ENCODE results near the gene HYAL2. TPM values are rescaled to one million over a fixed set of nuclear protein-coding genes. Genes with fewer than 3 reads are reported as not detected.
A peak's percentile ranks its signal among the peaks of the same experiment; 100 is the strongest.

The HYAL2 gene
- total and polyA plus RNA-seq, 2 of the 8 experiments (the other 6 are each of a cell fraction or from before 2014, with no cell fraction given) = 51.9 to 176 TPM

DNA sequence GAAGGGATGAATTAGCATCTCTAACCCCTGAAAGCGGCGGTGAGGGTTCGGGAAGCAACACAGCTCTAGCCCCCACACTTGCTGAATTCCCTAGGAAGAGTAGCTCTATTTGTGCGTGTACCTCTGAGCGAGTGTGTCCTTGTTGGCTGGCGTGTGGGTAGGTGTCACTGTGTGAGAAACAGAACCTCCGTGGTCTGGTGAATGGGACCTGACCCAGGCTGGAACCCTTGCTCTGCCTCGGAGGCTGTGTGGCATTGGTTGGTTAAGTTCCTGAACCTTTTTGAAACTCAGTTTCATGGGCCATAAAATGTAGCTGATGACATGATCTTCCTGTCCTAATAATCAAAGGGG is 37.2 kb upstream of the HYAL2 start:
- H2AFZ ChIP-seq (ENCODE audit: low read length) = peak overlapping the region; percentile 98
- FAIRE-seq (no peak), DNase-seq (ENCODE audit: low read depth in 1 of 2, low spot score in 2 of 2) (no peak)
- no peak overlapping the region for H2AK5ac ChIP-seq (ENCODE audit: low read depth, low read length)
- H3K4me1 ChIP-seq (replicated peaks in 1 of 4; ENCODE audit: control insufficient read depth in 3 of 4, insufficient read depth in 4 of 4, low read length in 3 of 4) = peaks cover 0 to 21% (median 13%) of the 10 kb centered on the region in 4 experiments; a peak in 6 of 7 replicates
- H3K4ac ChIP-seq (replicated peaks; ENCODE audit: insufficient read length, low read depth, low read length) = no peak overlapping the region
- WGBS, 2 experiments (ENCODE audit: extremely low coverage in 1 of 2, insufficient coverage in 1 of 2, insufficient read length in 1 of 2, insufficient replicate concordance in 2 of 2, low coverage in 1 of 2, low lambda C conversion rate in 2 of 2, missing lambda C conversion rate in 1 of 2) = 23% methylated on average over 8 of the region's 8 CpGs; no CpG with 5 or more reads in 1 of the 2 experiments
- H3K9ac ChIP-seq (replicated peaks in 1 of 4; ENCODE audit: extremely low read depth in 1 of 4, low read depth in 3 of 4, low read length in 3 of 4) = no peak overlapping the region
- H3K23me2 ChIP-seq (ENCODE audit: low read depth, low read length) = peaks cover 15% of the 10 kb centered on the region; the same call in 1 of the 2 replicates
- H2BK5ac ChIP-seq (ENCODE audit: low read depth, low read length) = no peak overlapping the region
- no peaks in the 10 kb centered on the region for H3K9me3 ChIP-seq (ENCODE audit: insufficient read depth in 2 of 2, low read depth in 1 of 2, low read length in 1 of 2)
- H3K36me3 ChIP-seq (ENCODE audit: control insufficient read depth in 2 of 4, insufficient read depth in 4 of 4, low read length in 3 of 4) = peaks cover 0 to 7% (median 3%) of the 10 kb centered on the region in 4 experiments; a peak in 4 of 8 replicates
- no peak overlapping the region for H2BK15ac ChIP-seq (ENCODE audit: low read length)
- no peak overlapping the region for H2BK20ac ChIP-seq (ENCODE audit: low read length)
- H2BK120ac ChIP-seq (replicated peaks; ENCODE audit: low read depth, low read length) = no peak overlapping the region
- POLR2A ChIA-PET (ENCODE audit: partially characterized antibody) = no interaction called here
- H3K56ac ChIP-seq (replicated peaks; ENCODE audit: insufficient read length, low read depth, low read length) = no peak overlapping the region
- H3K4me3 ChIP-seq (ENCODE audit: extremely low read depth in 1 of 4, insufficient read depth in 2 of 4, low read depth in 3 of 4, low read length in 4 of 4) = peak overlapping the region; percentile 46 to 75 (median 50); a peak in 7 of 8 replicates
- H4K8ac ChIP-seq (ENCODE audit: extremely low read depth, insufficient read depth, low read length) = peak overlapping the region; percentile 71; the same call in 1 of the 2 replicates
- H3K79me1 ChIP-seq (ENCODE audit: low read depth, low read length) = peaks cover 16% of the 10 kb centered on the region
- H4K20me1 ChIP-seq (replicated peaks in 1 of 2; ENCODE audit: control insufficient read depth in 1 of 2, insufficient read depth in 2 of 2, low read length in 2 of 2) = peaks cover 9 to 24% of the 10 kb centered on the region in 2 experiments
- no peak overlapping the region for H4K91ac ChIP-seq (replicated peaks; ENCODE audit: insufficient read length, low read length)
- peaks cover 0 to 26% of the 10 kb centered on the region in 2 experiments; a peak in 2 of 4 replicates for H3K79me2 ChIP-seq (ENCODE audit: control insufficient read depth in 1 of 2, insufficient read depth in 2 of 2, low read length in 2 of 2)
- no peak overlapping the region for H2BK12ac ChIP-seq (ENCODE audit: low read depth, low read length)
- no peak overlapping the region for H3K14ac ChIP-seq (ENCODE audit: insufficient read length)
- CTCF ChIA-PET (ENCODE audit: partially characterized antibody) = interaction anchor here (0.7 to 5.0 kb wide), 2 partner anchors 11 to 88 kb away, joined by 3 to 49 read pairs; partner anchors contain the start of genes CYB561D2 and NPRL2
- 0 out of 2 replicates have a peak, but pooled peaks have one; percentile 23 for TF ChIP-seq SP4 (IDR thresholded peaks at IDR 0.05; ENCODE audit: low read length)
- TF ChIP-seq KDM4A (IDR thresholded peaks at IDR 0.05; ENCODE audit: low read depth, low read length, severe bottlenecking) = peak; percentile 64
- TF ChIP-seq NANOG (IDR thresholded peaks at IDR 0.05; ENCODE audit: insufficient read depth, low read depth, low read length, poor library complexity, severe bottlenecking) = no peak
- H3K18ac ChIP-seq (ENCODE audit: extremely low read depth, low read length) = no peak overlapping the region
- peaks cover 0 to 5% (median 2%) of the 10 kb centered on the region in 4 experiments; a peak in 3 of 7 replicates for H3K27me3 ChIP-seq (replicated peaks in 1 of 4; ENCODE audit: control insufficient read depth in 3 of 4, extremely low read depth in 1 of 4, insufficient read depth in 3 of 4, low read length in 3 of 4)
- no peak overlapping the region for H3K27ac ChIP-seq (ENCODE audit: low read depth, low read length)
- H3K4me2 ChIP-seq (ENCODE audit: insufficient read depth in 1 of 2, low read depth in 2 of 2, low read length in 2 of 2) = peak overlapping the region; percentile 72 to 76
- H3K23ac ChIP-seq (ENCODE audit: insufficient read length) = no peak overlapping the region
- H4K5ac ChIP-seq (ENCODE audit: insufficient read length, low read depth, low read length) = no peak overlapping the region
